ACHN (cell line): Measurements from ENCODE around the gene PCDH9.
"Not testable (repeated sequence)": the region's sequence is repeated elsewhere in the genome, so short reads cannot be mapped to it uniquely, and the experiment has no call there.

Experiments used
- DNase-seq: peaks from one replicate; pipeline ENCODE4 v3.0.0-alpha.2; 2015
- in situ Hi-C: cut with HindIII; loops from 2 replicates; pipeline ENCODE4 v1.10.0; 2017; ENCODE audit warnings: low sequenced_read_pairs, low pct_ligation_motif_present, low pct_unique_long_range_greater_than_20kb

The PCDH9 gene

DNA sequence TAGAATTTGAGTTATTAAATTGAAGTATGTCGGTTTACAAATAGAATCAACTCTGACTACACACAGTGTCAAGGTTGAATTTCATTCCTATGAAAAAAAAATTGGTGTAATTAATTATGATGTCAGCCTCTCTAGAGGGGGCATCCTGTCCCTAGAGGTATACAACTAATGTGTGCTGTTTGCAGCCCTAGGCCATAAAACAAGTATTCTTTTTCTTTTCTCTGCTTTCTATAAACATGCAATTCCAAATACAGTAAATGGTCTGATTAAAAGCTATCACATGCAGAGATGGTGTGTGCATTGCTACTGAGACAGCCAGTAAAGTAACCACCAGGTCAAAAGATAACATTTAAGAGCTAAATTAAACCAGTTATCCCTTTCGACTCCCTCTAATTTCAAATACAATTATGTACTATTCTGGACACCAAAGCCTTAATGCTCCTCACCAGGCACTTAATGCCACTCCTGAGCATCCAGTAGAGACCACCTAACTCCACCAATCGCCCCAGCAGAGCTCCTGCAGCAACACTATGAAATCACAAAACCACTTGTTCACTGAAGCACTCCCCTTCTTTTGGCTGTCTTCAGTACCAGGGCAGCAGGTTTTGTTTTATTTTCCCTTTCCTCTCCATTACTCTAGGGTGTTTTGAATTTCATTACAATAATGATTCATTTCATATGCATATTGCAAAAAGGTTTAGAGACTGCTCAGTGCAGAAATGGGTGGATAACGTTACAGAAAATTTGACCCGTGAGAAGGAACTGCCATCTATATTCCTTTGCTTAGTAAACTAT is 426.9 kb downstream of the PCDH9 start:
- no peak for DNase-seq
- in situ Hi-C loops = no loop called here

DNA sequence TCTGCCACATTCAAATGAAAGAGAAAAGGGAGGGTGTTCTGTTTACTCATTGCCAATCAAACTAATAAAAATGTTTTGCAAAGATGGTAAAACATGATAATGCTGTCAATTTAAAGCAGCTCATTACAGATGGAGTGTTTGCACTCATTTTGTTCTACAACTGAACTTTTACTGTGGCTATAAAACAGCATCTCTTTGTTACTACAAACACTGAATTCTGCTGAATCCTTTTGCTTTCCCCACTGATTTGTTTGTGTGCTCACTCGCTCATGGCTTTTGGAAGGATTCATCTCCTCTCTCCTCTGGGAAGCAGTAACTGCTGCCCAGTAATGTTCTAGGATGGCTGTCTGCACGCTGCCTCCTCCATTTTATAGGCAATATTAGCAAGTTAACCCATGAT is 434.5 kb downstream of the PCDH9 start:
- no peak for DNase-seq
- in situ Hi-C loops = no loop called here

DNA sequence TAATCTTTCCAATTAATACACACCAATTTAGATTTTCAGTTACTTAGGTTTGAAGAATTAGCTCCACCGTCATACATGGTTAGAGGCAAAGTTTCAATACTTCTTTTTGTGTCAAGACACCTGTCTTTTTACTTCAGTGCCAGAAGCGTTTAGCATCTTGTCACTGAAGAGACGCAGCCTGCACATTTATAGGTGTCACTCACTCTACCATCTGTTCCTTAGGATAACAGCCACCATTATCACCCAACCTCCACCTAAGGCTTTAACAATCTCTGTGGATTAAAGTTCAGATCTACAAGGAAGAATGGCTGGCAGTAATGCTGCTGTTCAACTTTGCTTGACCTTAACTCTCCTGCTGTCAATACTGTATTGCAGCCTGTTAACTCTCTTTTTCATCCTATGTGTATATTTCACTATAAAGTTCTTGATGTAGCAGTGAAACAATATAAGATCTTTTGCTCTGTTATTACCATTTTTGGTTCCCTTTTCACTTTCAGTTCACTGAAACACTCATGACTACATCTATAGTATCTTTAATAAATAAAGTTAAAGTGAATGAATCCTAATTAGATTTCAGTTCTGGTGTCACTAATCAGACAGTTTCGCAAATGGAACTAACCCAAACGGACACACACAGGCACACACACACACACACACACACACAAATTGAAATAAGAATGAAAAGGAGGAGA is 435.6 kb downstream of the PCDH9 start:
- in situ Hi-C loops = no loop called here
- no peak for DNase-seq

DNA sequence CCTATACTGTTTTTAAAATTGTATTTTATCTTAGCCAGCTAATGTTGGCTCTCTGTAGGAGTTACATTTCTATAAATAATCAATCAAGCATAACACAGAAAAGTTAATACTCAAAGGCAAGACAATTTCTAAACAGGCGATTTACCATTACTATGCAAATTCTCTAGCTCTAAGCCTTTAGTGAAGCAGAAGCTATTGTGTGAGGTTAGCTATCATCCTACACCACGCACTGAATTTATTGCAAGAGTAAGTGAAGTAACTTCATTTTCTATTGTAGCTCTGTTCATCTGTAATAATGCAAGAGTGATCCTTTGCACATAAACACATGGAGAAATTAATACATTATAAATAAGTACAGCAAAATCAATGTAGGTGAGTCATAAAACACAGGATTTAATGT is 439.3 kb downstream of the PCDH9 start:
- in situ Hi-C loops = no loop called here
- no peak for DNase-seq

DNA sequence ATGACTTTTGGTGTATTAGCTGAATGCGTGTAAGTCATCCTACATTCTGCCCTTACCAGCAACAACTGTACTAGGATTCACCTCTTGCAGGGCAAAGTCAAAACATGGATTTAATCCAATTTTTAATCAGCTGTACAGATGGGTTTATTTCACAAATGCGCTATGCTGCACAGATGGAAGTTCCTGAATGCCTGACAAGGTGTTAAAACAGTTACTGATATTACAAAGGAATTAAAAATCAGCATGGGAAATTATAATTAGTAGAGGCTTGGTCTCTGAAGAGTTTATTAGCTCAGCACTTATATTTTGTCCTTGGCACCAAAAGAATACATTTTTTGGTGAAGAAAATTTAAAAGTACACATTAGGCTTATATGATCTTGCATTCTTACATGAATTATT is 448.9 kb downstream of the PCDH9 start:
- in situ Hi-C loops = no loop called here
- no peak for DNase-seq

DNA sequence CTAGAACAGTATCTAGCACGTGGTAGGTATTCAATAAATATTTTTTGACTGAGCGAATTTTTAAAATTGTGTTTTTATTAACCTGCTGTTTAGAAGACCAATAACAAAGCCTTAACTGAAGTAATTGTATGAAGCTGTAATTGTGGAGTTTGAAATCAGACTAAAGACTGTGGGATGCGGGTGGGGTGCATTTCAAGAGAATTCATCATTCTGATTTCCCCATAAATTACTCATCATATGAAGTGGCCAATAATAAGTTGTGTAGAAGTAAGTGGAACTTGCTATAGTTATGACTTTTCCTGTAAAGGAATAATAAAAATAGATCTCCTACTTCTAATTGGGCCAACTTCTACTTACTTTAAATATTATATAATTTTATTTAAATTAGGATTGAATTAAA is 449.3 kb downstream of the PCDH9 start:
- no peak for DNase-seq
- in situ Hi-C loops = no loop called here

DNA sequence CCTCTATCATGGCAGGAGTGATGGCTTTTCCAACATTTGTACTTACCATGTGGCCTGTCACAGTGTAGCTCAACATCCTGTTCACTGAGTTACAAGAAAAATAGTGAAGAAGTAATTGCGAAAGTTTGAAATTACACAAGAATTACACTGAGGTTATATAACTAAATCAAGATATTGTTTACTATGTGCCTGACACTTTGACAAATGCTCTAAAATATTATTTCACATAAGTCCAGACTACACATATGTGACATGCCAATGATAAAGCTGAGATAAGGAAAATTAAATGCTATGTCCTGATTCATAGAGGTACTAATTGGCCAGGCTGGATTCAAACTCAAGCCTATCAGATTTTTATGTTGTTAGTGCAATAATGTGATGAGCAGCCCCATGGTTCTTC is 451.7 kb downstream of the PCDH9 start:
- in situ Hi-C loops = no loop called here
- DNase-seq = no peak

DNA sequence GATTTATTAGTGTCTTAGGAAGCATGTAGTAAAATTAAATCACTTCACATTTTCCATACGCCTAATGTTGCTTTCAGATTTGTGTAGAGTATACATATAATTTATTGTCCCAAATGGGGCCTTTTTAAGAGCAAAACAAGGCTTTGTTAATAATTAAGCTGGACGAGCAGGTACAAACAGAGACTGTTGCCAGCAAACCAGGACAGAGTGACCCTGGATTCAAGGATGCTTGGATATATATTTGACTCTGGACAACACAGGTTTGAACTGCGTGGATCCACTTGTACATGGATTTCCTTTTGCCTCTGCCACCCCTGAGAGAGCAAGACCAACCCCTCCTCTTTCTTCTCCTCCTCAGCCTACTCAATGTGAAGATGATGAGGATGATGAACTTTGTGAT is 454.9 kb downstream of the PCDH9 start:
- in situ Hi-C loops = no loop called here

DNA sequence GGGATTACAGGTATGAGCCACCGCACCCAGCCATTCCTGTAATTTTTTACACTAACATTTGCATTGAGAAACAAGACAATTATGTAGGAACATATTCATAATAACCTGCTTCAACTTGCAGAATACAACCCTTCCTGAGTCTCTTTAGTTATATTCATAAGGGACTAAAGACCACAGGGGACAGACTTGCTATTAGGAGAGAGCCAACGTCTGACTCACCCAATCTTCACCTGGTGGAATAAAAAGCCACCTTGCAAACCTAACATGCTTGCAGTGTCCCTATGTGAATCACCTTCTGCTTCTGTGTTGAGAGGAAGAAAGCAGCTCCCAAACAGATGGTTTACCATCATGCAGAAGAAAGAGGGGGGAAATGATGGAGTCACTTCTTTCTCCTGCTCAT is 456.1 kb downstream of the PCDH9 start:
- in situ Hi-C loops = no loop called here
- DNase-seq = no peak

More for the DNA sequence above, 454.9 kb downstream of the PCDH9 start:
- no peak for DNase-seq

DNA sequence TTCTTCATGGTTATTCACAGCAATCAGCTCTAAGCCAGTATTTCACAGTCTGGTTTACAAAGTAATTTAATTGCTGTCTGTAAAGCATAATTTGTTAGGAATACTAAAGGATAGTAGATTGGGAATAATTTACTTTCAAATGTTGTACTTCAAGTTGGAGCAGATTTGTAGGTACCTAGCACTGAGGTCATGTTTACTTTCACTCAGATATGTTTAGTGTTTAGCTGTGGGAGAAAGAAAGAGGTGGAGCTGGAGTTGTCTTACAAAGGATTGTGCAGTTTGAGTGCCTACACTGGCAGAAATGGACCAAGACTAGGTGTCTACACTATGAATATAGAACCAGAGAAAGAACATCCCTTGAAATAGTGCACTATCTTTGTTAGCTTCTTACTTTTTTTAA is 464.6 kb downstream of the PCDH9 start:
- in situ Hi-C loops = no loop called here
- no peak for DNase-seq

DNA sequence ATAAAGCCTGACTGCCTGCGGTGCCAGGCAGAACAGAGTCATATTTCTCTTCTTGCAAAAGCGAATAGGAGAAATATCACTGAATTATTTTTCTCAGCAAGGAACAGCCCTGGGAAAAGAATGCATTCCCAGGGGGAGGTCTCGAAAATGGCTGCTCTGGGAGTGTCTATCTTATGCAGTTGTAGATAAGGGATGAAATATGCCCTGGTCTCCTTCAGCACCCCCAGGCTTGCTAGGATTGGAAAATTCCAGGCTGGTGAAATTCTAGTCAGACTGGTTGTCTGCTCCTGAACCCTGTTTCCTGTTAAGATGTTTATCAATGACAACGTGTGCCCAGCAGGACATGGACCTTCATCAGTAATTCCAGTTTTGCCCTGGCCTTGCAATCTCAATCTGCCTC is 469.5 kb downstream of the PCDH9 start:
- DNase-seq, in situ Hi-C loops: not testable (repeated sequence)

DNA sequence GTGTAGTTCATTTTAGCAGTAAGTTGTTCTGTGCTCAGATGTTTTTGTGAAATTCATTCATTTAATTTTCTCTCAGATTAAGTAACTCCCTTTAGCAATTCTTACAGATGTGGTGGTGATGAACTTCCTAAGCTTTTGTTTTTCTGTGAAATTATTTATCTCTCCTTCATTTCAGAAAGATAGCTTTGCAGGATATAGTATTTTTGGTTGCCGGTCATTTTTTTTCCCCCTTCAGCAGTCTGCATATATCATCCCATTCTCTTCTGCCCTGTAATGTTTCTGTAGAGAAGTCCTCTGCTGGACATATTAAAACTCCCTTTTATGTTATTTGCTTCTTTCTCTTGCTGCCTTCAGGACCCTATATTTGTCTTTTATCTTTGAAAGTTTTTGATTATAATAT is 470.2 kb downstream of the PCDH9 start:
- in situ Hi-C loops = no loop called here
- DNase-seq = no peak

DNA sequence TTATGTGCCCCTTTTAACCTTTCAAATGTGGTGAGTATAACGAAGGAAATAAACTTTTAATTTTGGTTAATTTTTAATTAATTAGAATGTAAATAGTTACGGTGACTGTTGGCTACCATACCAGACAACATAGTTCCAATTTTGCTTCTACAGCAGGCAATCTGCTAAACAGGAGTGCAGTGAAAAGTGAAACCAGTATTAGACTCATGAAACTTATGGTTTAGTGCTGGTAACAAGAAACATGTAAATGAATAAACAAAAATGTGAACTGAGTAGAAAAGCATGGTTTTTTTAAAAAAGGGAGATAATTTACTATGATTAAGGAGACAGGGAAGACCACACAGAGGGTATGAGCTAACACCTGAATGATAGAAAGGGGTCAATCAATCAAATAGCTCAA is 478.4 kb downstream of the PCDH9 start:
- no peak for DNase-seq
- in situ Hi-C loops = no loop called here

DNA sequence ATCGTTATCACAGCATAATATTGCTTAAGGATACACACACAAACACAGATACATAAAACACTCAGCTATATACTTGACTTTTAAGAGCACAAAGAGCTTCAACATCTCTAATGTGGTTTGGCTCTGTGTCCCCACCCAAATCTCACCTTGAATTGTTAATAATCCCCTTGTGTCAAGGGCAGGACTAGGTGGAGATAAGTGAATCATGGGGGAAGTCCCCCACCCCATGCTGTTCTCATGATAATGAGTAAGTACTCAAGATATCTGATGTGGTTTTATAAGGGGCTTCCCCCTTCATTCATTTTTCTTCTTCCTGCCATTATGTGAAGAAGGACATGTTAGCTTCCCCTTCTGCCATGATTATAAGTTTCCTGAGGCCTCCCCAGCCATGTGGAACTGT is 481.4 kb downstream of the PCDH9 start:
- in situ Hi-C loops = no loop called here

DNA sequence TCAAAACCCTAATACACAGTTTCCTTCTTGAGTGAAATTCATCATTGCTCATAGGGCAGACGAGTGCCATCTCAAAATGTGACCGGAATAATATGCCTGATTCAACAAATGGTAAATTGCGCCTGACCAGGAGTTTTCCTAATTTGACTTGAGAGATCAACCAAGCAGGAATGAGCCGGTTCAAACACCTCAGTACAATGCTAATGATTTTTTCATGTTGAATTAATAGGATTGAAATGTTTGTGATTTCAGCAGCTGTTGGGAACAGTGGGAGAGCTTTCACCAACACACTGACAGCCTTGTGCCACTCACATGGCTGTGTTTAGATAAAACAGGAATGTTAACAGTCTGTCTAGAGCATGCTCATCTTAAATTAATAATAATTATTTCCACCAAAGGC is 484.8 kb downstream of the PCDH9 start:
- DNase-seq = no peak
- in situ Hi-C loops = no loop called here

More for the DNA sequence above, 481.4 kb downstream of the PCDH9 start:
- no peak for DNase-seq

DNA sequence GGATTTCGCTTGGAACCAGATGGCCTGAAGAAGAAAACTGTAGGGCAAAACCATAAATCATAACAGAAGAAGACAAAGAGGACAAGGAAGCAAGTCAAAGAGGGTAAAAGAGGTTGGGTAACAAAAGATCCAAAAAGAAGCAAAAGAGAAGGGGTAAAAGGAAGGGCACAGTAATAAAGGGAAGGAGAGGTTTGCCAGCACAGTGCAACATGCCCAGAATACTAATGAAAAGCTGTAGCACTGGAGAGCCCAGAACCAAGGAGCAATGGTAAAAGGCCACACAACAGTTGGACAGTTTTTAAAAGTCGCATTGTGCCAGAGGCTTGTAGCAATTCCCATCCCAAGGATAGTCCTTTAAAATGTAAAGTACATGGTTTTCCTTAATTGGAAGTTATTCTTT is 506.6 kb downstream of the PCDH9 start:
- in situ Hi-C loops = no loop called here
- no peak for DNase-seq

DNA sequence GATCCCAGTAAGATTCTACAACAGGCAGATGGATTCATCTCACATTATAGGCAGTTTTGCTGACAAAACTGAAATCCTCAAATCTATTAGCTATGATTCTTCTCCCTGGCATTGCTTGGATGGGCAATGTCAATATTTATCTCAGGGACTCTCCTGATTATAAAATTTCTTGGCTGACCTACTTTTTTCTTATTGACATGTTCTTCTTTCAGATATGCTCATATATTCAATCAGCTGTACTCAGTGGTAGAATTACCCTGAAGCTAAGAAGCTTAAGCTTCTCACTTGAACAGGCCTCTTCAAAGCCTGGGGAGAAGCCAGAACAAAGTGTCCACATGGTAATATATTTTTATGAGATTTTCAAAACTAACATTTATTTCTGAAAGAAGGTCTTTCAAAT is 513.6 kb downstream of the PCDH9 start:
- in situ Hi-C loops = no loop called here
- DNase-seq = no peak

DNA sequence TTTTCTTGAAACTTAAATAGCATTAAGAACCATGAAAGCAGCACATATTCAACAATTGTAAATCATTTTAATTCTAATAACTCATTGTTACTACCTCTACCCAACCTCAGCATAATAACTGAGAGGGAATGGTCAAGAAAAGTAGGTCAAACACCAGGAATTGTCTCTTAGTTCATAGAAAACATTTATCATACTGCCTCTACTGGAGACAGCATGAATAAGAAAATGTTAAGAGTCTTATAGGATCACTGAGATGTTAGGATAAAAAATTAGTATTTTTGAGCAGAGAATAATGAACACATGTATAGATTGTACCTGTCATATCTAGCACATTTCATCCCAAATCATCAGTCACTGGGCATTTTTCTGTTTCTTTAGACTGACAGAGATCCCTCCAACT is 515.3 kb downstream of the PCDH9 start:
- in situ Hi-C loops = no loop called here
- DNase-seq = peak; percentile 1

DNA sequence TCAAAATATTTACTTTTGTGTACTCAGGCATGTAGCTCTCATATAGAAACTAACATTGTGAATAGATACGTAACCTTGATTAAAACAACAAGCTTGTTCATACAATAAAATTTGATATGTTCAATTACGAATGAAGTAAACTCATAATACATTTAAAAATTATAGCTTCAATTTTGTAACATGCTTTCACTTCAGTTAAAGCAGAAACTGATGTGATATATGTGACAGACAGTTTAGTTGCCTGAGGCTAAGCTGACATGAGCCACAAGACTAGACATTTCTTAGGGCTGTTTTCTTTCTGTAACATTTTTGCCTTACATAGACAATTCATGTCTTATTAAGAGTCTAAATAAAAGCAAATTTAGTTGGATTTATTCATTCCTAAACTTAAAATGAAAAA is 526.0 kb downstream of the PCDH9 start:
- in situ Hi-C loops = no loop called here
- DNase-seq = no peak

DNA sequence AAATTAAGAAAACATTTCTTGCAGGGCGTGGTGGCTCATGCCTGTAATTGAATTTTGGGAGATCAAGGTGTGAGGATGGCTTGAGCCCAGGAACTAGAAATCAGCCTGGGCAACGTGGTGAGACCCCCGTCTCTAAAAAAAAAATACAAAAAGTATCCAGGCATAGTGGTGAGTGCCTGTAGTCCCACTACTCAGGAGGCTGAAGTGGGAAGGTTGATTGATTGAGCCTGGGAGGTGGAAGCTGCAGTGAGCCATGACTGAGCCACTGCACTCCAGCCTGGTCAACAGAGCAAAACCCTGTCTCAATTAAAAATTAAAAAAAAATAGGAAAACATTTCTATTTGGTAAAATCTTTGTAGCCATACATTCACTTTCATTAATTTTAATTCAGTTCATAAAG is 526.5 kb downstream of the PCDH9 start:
- in situ Hi-C loops = no loop called here
- DNase-seq = no peak
